Measurements from ENCODE around the gene CDK18. TPM values are rescaled to one million over a fixed set of nuclear protein-coding genes. Genes with fewer than 3 reads are reported as not detected.
"Not testable (repeated sequence)": the region's sequence is repeated elsewhere in the genome, so short reads cannot be mapped to it uniquely, and the experiment has no call there.

The CDK18 gene
- total RNA-seq, 1 donor from 2014 or later, result 180 TPM

DNA sequence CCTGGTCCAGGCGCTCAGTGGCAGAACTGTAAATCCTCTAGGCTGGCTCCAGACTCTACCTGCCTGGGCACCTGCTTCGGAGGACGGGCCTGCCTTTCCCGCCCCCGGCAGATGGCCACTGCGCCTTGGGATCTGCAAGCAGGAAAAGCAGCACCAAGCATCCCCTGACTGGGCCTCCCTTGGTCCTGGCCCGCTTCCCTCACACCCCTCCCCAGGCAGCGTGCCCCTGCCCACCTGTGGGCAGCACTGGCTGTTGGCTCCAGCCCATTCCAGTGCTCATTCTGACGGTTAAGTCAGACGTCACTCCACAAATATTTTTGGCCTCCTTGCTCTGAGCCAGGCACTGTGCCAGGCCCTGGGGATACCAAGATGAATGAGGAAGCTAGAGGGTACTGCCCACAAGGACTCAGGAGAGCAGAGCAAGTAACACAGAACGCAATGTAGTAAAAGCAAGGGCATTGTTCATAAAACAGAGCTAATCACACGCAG lies 26.7 kb upstream of the CDK18 start:
- DNase-seq (ENCODE audit: missing footprints), result no peak
- peak; percentile 38 for ATAC-seq
- intact Hi-C loops (cut with DNase I), result no loop called here

DNA sequence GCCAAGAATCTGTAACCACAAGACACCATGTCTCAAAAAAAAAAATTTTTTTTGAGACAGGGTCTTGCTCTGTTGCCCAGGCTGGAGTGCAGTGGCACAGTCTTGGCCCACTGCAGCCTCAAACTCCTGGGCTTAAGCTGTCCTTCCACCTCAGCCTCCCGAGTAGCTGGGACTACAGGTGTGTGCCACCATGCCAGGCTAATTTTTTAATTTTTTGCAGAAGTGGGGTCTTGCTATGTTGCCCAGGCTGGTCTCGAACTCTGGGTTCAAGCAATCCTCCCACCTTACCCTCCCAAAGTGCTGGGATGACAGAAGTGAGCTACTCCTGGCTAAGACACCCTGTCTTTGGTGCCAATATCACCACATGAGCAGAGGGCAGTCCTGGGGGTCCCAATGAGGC lies 25.5 kb upstream of the CDK18 start:
- DNase-seq (ENCODE audit: missing footprints); ATAC-seq; intact Hi-C loops (cut with DNase I): not testable (repeated sequence)

DNA sequence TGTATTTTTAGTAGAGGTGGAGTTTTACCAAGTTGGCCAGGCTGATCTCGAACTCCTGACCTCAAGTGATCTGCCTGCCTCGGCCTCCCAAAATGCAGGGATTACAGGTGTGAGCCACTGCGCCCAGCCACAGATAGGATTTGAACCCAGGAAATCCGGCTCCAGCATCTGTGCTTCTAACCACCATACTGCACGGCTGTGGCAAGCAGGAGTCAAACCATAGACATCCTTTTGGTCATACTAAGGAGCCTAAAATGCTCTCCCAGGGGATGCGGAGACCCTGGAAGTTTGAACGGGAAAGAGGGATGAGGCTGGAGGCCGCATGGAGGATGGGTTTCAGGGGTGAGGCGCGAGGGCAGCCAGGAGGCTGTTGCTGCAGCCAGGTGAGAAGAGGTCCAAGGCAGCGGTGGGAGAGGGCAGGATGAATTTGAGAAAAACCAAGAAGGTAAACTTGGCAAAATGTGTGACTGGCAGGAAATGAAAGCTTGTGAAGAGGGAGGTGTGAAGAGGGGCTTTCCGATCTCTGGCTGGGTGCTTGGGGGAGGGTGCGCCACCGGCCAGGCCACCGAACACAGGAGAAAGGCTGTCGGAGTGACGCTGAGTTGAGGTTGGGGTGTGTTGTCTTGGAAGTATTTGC lies 24.0 kb upstream of the CDK18 start:
- no peak for DNase-seq (ENCODE audit: missing footprints)
- ATAC-seq, result no peak
- intact Hi-C loops (cut with DNase I), result no loop called here

DNA sequence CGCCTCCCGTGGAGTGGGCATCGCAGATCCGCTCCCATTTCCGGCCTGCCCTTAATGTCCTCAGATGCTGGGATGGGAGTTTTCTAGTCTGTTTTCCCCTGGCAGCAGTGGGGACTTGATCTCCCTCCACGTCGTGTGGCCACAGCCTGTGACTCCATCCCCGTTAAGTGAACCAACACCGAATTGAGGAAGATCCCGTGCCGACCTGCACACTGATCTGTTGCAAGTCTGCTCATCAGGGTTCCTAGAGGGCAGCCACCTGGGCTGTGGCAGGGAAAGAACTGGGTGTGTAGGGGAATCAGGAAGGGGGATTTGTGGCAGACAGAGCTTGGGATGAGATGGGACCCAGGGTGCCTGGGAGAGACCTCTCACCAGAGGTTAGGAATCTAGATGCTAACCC lies 23.3 kb upstream of the CDK18 start:
- no peak for DNase-seq (ENCODE audit: missing footprints)
- intact Hi-C loops (cut with DNase I), result no loop called here
- no peak for ATAC-seq

DNA sequence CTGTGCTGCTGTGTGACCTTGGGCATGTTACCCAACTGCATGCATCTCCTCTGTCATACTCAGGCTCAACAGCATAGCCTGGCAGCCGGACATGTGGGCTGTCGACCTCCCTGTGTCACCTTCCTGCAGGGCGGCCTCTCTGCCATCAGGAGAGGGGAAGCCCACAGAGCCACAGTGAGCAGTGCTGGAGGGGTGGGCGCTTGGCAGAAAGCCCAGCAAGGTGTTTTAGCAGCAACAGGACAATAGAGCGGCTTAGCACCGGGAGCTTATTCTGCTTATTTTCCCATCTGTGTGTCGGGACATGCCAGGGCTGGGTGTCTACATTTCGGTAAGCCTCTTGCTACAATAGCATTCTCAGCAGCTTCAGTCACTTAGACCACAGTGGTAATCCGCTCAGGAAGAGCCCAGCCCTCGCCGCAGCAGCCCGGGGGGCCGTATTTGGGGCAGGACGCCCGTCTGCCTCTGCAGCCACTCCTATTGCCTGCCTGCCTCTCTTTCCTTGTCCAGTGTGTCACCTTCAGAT lies 22.8 kb upstream of the CDK18 start:
- intact Hi-C loops (cut with DNase I), result no loop called here
- no peak for ATAC-seq

DNA sequence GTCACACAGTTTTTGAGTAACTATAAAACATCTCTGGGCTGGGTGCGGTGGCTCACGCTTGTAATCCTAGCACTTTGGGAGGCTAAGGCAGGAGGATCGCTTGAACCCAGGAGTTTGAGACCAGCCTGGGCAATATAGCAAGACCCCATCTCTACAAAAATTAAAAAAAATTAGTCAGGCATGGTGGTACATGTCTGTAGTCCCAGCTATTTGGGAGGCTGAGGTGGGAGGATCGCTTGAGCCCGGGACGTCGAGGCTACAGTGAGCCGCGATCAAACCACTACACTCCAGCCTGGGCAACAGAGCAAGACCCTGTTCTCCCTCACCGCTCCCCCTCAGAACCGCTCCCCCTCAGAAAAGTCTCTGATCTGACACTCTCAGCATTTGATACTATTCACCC lies 21.9 kb upstream of the CDK18 start:
- intact Hi-C loops (cut with DNase I); ATAC-seq; DNase-seq (ENCODE audit: missing footprints): not testable (repeated sequence)

More for the DNA sequence above, 22.8 kb upstream of the CDK18 start:
- DNase-seq (ENCODE audit: missing footprints), result no peak

DNA sequence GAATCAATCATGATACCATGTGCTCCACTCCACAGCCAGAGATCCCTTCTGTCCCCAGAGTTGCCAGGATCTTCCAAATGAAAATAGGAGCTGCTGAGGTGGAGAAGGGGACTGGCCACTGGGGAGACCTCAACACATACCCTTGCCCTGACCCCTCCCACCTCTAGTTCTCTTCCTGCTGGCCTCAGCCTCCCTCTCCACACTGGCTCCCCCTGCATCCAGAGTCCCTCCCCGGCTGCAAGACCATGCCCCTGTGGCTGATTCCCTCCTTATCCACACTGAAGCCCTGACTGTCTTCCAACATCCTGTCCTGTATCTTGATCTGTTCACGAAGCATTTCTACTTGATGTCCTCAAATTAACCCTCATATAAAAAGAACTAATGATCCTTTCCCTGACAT lies 21.1 kb upstream of the CDK18 start:
- ATAC-seq (no peak), DNase-seq (ENCODE audit: missing footprints) (no peak)
- intact Hi-C loops (cut with DNase I), result no loop called here

DNA sequence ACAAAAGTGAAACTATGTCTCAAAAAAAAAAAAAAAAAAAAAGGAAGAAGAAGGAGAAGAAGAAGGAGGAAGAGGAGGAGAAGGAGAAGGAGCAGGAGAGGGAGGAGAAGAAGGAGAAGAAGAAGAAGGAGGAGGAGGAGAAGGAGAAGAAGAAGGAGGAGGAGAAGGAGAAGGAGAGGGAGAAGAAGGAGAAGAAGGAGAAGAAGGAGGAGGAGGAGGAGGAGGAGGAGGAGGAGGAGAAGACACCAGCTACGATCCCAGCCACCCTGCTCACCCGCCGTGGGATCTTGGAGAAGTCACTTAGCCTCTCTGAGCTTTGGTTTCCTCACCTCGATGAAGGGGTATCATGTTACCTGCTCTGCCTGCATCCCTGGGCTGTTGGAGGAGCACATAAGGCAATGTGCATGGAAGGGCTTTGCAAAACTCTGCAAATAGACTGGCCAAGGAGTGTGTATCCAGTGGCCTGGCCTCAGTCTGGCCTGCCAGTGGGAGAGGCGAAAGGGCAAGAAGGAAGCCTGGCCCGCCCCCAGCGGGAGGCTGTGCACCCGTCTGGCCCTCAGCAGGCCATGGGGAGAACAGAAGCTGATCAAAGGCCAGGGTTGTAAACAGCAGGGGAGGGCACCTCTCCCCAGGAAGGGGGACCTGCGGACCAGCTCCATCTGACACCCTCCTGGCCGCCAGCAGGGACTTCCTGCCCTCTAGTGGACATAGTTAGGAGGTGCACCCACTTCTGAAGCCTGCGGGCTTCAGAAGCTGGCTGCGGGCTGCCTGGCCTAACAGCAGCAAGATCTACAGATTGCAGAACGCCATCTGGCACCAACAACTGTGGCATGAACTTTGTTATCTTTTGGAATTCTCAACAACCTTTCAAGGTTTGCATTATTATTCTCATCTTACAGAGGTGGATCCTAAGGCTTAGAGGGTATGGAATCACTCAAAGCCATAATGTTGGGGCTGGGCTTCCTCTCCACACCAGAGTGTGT lies 19.2 kb upstream of the CDK18 start:
- intact Hi-C loops (cut with DNase I), result loop anchor here (1.0 to 5.0 kb wide), 4 partner anchors 48 to 147 kb away; partner anchors contain the start of gene ELK4
- ATAC-seq (peak; percentile 81), DNase-seq (ENCODE audit: missing footprints) (no peak)

DNA sequence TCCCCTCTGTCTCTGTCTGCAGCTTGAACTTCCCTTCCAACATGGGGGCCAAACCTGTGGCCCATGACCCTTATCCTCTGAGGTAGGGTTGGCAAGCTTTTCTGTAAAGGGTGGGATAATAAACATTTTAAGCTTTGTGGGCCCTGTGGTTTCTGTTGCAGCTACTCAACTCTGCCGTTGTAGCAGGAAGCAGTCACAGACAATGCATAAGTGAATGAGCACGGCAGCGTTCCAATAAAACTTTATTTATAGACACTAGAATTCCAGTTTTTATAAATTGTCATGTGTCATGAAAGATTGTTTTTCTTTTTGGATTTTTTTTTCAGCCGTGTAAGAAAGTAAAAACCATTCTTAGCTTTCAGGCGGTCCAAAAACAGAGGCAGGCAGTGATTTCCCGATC lies 18.2 kb upstream of the CDK18 start:
- ATAC-seq, result no peak
- intact Hi-C loops (cut with DNase I), result loop anchor here (5.0 kb wide), 3 partner anchors 49 to 146 kb away; partner anchors contain the start of gene ELK4
- no peak for DNase-seq (ENCODE audit: missing footprints)

DNA sequence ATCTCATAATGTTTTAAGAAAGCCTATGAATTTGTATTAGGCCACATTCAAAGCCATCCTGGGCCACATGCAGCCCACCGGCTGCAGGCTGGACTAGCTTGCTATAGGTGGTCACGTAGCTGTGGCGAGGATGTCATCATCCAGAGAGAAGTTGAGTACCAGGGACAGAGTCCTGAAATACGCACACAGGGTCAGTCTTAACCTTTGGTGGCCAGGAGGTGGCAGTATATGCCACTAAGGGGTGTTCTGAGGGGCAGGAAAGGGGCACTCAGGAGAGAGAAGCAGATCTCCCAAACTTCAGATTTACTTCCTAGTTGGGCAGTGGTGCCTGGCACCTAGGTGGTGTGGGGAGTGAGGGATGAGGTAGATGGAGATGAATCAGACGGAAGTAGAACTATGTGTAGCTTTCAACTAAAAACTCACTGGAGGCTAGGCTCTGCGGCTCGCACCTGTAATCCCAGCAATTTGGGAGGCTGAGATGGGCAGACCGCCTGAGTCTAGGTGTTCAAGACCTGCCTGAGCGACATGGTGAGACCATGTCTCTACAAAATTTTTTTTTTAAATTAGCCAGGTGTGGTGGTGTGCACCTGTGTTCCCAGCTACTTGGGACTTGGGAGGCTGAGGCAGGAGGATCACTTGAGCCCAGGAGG lies 16.3 kb upstream of the CDK18 start:
- intact Hi-C loops (cut with DNase I), result loop anchor here (1.0 to 5.0 kb wide), 4 partner anchors 36 to 144 kb away; partner anchors contain the start of gene ELK4

DNA sequence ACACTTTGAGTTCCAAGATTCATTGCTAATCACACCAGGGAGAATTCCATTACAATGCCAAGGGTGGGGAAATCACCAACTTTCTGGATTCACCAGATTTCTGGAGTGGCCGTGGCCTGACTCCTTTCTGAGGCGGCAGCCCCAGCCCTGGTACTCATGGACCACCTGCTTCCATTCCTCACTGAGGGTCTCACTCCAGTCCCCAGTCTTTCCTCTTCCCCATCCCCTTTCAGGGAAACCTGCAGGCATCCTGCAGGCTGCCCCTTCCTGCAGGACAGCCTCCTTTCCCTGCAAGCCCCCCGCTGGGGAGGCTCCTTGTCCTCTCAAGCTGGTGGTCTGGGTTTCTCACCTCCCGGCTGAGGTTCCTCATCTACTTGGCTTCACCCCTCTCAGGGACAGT lies 12.7 kb upstream of the CDK18 start:
- no peak for DNase-seq (ENCODE audit: missing footprints)
- no peak for ATAC-seq
- intact Hi-C loops (cut with DNase I), result no loop called here

More for the DNA sequence above, 16.3 kb upstream of the CDK18 start:
- peak; percentile 67 for ATAC-seq
- DNase-seq (ENCODE audit: missing footprints), result no peak

DNA sequence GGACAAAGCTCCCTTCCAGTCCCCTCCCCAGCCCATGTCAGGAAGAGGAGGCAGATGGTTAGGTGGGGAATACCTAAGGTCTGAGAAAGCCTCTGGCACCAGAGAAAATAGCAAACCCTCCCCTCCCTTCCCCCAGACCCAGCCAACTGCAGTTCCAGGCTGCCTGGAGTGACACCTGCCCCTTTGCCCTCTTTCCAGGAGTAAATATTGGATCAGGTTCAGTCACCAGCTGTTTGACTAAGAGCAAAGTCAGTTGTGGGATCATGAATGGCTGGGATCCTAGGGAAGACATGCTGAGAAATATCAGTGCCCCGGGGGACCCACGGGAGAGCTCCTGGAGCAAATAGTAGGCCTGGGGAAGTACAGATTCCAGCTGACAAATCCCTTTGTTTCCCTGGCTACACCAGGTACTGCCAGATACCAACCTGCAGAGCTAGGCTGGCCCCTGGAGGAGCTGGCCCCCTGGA lies 12.2 kb upstream of the CDK18 start:
- intact Hi-C loops (cut with DNase I), result no loop called here
- ATAC-seq, result no peak
- no peak for DNase-seq (ENCODE audit: missing footprints)

DNA sequence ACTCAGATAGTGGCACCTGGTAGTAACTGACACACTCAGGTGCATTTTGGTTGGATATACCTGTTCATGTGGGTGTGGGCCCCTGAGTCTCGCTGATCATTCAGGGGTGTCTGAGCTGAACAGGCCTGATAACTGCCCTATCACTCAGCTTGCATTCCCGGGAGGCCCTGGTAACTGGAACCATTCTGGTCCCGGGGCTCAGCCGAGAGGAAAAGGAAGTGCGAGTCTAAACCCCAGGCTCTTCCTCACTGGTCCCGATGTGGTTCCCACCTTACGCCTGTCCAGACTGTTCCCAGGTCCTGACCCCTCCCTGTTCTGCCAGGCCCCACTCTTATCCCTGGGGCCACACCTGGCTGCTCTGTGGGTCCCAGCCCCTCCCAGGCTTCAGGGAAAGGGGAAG lies 11.7 kb upstream of the CDK18 start:
- intact Hi-C loops (cut with DNase I), result no loop called here
- ATAC-seq, result no peak
- no peak for DNase-seq (ENCODE audit: missing footprints)

DNA sequence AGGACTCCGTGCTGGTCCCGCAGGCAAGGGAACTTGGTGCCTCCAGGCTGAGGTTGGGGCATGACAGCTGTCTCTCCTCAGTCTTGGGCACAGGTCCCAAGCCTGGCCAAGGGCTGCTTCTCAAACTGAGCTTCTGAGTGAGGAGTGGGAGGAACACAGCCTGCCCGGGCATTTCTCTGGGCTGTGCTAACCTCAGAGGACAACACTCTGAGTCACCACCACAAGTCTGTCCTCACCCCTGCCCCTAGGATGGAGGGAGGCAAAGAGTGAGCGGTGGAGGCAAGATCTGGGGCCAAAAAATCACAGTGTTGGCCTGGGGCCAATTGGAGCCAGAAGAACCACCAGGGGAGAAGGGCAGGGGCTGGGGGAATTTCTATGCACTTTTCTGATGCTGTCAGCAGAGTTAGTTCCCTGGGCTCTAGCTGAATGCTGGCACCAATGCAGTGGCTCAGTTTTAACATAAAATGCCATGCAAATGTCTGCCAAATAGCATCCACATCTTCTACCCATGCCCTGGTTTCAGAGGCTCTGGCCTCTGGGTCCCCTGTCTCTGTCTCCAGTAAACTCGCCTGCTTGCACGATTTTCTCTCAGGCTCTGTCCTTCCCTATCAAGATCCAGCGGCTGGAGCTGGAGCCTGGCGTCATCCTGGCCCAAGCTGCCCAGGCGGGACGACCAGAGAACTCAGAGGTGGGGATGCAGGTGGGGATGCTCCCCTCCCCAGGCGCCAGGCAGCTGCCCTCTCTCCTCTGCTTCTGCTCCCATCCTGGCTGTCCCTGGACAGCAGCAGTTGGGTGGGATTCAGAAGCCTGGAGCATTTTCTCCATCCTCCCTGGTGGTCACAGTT lies 11.0 kb upstream of the CDK18 start:
- ATAC-seq (peak; percentile 36), DNase-seq (ENCODE audit: missing footprints) (no peak)
- intact Hi-C loops (cut with DNase I), result no loop called here

DNA sequence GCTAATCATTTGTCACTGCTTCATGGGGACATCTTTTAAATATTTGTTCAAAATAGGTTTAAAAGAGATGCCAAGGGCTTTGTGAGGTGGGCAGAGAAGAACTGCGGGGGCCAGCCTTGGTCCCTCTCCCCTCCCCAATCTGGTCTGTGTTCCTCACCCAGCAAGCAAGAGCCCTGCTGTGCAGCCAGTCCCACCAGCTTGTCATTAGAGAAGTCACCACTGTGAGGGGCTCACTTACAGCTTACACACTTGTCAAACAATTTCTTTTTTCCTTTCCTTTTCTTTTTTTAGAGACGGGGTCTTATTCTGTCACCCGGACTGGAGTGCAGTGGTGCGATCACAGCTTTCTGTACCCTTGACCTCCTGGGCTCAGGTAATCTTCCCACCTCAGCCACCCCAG lies 10.4 kb upstream of the CDK18 start:
- no peak for ATAC-seq
- DNase-seq (ENCODE audit: missing footprints), result no peak
- intact Hi-C loops (cut with DNase I), result no loop called here

DNA sequence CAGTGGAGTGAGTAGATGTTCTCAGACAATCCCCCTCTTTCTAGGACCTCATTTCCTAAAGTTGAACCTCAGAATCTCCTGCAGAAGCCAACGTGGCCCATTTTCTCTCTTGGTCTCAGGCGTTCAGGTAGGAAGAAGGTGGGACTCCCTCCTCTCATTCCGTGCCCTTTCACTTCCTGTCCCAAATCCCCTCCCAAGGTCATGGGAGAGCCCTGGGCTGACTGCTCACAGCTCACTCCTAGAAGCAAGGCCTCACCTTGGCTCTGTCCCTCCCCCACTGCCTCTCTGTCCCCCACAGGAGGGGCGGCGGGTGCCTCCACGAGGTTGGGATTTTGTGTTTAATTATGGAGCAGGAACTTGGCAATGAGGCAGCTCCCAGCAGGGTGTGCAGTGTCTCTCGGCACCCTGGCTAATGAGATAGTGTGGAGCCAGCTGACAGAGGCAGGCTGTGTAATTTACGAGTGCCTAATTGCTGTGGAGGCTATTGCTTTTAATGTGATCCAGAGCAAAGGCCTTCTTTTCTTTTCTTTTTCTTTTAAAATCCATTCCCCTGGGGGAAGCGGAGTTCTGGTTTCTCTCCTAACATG lies 9.1 kb upstream of the CDK18 start:
- DNase-seq (ENCODE audit: missing footprints) (peak; percentile 77), ATAC-seq (peak; percentile 84)
- intact Hi-C loops (cut with DNase I), result loop anchor here (1.0 kb wide), 1 partner anchor 10 kb away; no protein-coding TSS in a partner anchor

DNA sequence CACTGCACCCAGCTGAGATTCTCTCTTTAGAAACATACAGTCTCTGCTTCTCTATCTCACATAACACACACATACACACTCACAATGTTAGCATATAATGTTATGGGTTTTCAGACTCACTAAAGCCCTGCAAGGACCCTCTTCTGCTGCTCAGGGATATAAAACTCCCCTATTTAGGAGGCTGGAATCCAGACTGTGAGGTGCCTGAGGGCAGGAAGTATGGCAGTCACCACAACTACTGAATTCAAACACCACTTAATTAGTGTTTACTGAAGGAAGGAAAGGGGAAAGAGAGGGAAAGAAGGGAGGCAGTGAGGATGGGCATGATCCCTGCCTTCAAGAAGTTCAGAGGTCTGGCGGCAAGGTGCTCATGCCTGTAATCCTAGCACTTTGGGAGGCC lies 7.8 kb upstream of the CDK18 start:
- ATAC-seq, result no peak
- intact Hi-C loops (cut with DNase I), result no loop called here
- DNase-seq (ENCODE audit: missing footprints), result no peak

DNA sequence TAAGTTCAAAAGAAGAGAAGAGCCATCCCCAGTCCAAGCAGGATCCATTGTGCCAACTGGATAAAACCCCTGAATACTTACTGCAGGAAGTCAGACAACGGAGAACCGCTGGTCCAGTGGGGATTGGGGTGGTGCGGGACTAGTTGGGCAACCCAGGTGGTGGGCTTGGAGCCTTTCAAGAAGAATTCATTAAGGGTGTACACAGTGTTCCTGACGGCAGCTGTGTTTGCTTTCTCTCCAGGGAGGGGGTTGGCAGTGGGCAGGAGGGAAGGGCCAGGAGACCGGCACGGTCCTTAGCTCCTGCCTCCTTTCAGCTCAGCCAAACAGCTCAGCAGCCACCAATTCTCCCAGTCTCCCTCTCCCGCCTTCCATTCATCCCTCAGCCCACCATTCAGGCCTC lies 7.1 kb upstream of the CDK18 start:
- ATAC-seq, result no peak

More for the DNA sequence above, 7.1 kb upstream of the CDK18 start:
- no peak for DNase-seq (ENCODE audit: missing footprints)
- intact Hi-C loops (cut with DNase I), result no loop called here
